ENCODE data around the gene ATP2C1. TPM values are rescaled to one million over a fixed set of nuclear protein-coding genes. Genes with fewer than 3 reads are reported as not detected.
A peak's percentile ranks its signal among the peaks of the same experiment; 100 is the strongest.

Gene ATP2C1
- total and polyA plus RNA-seq, 2 donors from 2014 or later = 46.8 to 102 TPM

GRCh38 chr3:130904491-130904890 is 10.6 kb downstream of the ATP2C1 start:
- intact Hi-C loops (cut with DNase I) = no loop called here
- peaks cover 4 to 10% (median 5%) of the 10 kb centered on the region in 3 donors for H3K4me1 ChIP-seq (ENCODE audit: control insufficient read depth in 2 of 3, insufficient read depth in 2 of 3, low read depth in 1 of 3, low read length in 3 of 3)

GRCh38 chr3:130905551-130905950 is 11.7 kb downstream of the ATP2C1 start:
- intact Hi-C loops (cut with DNase I) = no loop called here
- Histone ChIP-seq H3K4me3 (ENCODE audit: low read length in 3 of 3) (no peak overlapping the region), H3K9me3 (ENCODE audit: control insufficient read depth in 2 of 3, insufficient read depth in 1 of 3, low read length in 3 of 3) (no peaks in the 10 kb centered on the region), H3K4me1 (ENCODE audit: control insufficient read depth in 2 of 3, insufficient read depth in 2 of 3, low read depth in 1 of 3, low read length in 3 of 3) (peaks cover 4 to 10% (median 5%) of the 10 kb centered on the region in 3 donors), H3K27me3 (ENCODE audit: control insufficient read depth, insufficient read depth, low read length) (no peaks in the 10 kb centered on the region), H3K36me3 (ENCODE audit: control insufficient read depth in 2 of 3, insufficient read depth in 3 of 3, low read length in 3 of 3) (no peaks in the 10 kb centered on the region), H3K9ac (ENCODE audit: low read length in 3 of 3) (no peak overlapping the region), H3K27ac (ENCODE audit: low read depth in 2 of 2, low read length in 2 of 2) (no peak overlapping the region)
- FAIRE-seq (no peak), DNase-seq (peak in 2 of 5 donors; percentile 16 to 22)
- no peak for TF ChIP-seq CTCF (IDR thresholded peaks at IDR 0.05; ENCODE audit: borderline replicate concordance, extremely low read depth, insufficient read depth)

More at GRCh38 chr3:130904491-130904890, 10.6 kb downstream of the ATP2C1 start:
- TF ChIP-seq CTCF (IDR thresholded peaks at IDR 0.05; ENCODE audit: borderline replicate concordance, extremely low read depth, insufficient read depth) = no peak
- no peaks in the 10 kb centered on the region for H3K9me3 ChIP-seq (ENCODE audit: control insufficient read depth in 2 of 3, insufficient read depth in 1 of 3, low read length in 3 of 3)
- no peaks in the 10 kb centered on the region for H3K27me3 ChIP-seq (ENCODE audit: control insufficient read depth, insufficient read depth, low read length)
- no peaks in the 10 kb centered on the region for H3K36me3 ChIP-seq (ENCODE audit: control insufficient read depth in 2 of 3, insufficient read depth in 3 of 3, low read length in 3 of 3)
- FAIRE-seq (no peak), DNase-seq (no peak)
- no peak overlapping the region for H3K4me3 ChIP-seq (ENCODE audit: low read length in 3 of 3)
- H3K27ac ChIP-seq (ENCODE audit: low read depth in 2 of 2, low read length in 2 of 2) = no peak overlapping the region
- H3K9ac ChIP-seq (ENCODE audit: low read length in 3 of 3) = no peak overlapping the region

- FAIRE-seq (no peak), DNase-seq (no peak)
- Histone ChIP-seq H3K4me3 (ENCODE audit: low read length in 3 of 3) (no peak overlapping the region), H3K9me3 (ENCODE audit: control insufficient read depth in 2 of 3, insufficient read depth in 1 of 3, low read length in 3 of 3) (no peaks in the 10 kb centered on the region), H3K27me3 (ENCODE audit: control insufficient read depth, insufficient read depth, low read length) (no peaks in the 10 kb centered on the region), H3K36me3 (ENCODE audit: control insufficient read depth in 2 of 3, insufficient read depth in 3 of 3, low read length in 3 of 3) (no peaks in the 10 kb centered on the region), H3K27ac (ENCODE audit: low read depth in 2 of 2, low read length in 2 of 2) (no peak overlapping the region), H3K4me1 (ENCODE audit: control insufficient read depth in 2 of 3, insufficient read depth in 2 of 3, low read depth in 1 of 3, low read length in 3 of 3) (peaks cover 0 to 6% (median 4%) of the 10 kb centered on the region in 3 donors), H3K9ac (ENCODE audit: low read length in 3 of 3) (no peak overlapping the region)
- TF ChIP-seq CTCF (IDR thresholded peaks at IDR 0.05; ENCODE audit: borderline replicate concordance, extremely low read depth, insufficient read depth) = no peak
- intact Hi-C loops (cut with DNase I) = no loop called here
Observed at GRCh38 chr3:130906374-130906995, 12.6 kb downstream of the ATP2C1 start.

All from kidney (tissue), 14 donors.